HG03469 (cell line): ENCODE results near the gene SAMD10.
"Not testable (repeated sequence)": the region's sequence is repeated elsewhere in the genome, so short reads cannot be mapped to it uniquely, and the experiment has no call there.

Source experiments
- ATAC-seq: cut with Tn5 transposase; IDR thresholded peaks from one replicate; pipeline ENCODE4 v1.9.1; 2021; ENCODE audit warnings: mild to moderate bottlenecking, moderate library complexity, moderate number of reproducible peaks; ENCODE audit not compliant: unreplicated experiment

Gene SAMD10

DNA sequence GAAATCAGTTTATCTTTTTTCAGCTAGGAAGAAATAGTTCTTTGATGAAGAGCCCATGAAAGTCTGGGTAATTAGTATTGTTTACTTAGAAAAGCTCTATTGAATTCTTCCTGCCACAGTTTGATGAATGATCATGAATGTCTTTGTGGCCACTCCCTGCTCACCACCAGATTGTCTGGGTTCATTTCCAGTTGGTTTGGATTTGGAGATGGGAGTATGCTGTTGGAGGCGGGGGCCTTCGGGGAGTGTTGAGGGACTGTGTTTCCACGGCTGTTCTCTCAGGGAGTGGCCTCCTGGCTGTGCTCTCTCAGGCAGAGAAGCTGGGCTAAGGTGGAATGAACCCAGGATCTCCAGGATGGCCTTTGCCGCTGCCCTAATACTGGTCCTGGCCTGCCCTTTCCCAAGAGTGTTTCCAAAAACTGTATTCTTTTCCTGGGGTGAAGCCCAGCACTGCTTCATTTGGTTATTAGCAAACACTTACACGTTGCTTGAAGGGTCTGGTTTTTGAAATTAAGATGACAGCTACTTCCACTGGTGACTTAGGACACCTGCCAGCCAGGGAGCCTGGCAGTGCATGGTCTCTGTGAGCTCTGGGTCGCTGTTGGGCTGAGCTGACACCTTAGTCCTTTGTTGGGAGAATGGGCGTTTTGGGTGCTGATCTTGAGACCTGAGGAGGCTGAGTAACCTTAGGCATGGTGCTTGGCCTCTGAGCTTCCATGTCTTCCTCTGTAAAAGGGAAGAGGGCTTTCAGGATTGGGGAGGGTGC, 24.7 kb upstream of the SAMD10 start:
- ATAC-seq = no peak

DNA sequence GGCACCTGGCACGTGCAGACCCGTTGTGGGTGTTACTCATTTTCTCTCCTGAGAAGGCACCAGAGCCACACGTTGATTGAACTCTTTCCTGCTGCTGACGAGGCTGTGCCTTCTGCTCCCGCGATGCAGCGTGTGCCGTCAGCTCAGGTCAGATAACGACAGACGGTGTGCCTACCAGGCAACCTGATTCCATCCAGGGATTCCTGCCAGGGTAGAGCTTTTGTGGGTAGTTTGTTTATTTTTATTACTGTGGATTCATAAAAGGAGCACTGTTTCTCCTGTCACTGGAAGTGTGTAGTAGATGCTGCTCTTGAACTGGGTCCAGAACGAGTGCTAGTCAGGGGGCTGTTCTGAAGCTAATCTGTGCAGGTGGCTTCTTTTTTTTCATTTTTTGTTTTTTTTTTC, 22.2 kb upstream of the SAMD10 start:
- ATAC-seq = no peak

DNA sequence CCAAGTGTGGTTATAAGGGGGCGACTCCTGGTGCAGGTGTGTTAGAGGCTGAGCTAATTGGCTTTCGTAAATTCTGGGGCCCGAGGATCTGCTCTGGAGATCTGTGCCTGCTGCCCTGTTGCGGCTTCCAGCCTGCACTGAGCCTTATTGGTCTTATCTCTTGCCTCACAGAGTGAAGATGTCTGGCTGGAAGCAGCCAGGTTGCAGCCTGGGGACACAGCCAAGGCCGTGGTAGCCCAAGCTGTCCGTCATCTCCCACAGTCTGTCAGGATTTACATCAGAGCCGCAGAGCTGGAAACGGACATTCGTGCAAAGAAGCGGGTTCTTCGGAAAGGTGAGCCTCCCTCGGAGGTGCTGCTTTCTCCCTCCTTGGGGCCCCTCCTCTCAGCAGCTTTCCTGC, 21.5 kb upstream of the SAMD10 start:
- ATAC-seq = no peak

DNA sequence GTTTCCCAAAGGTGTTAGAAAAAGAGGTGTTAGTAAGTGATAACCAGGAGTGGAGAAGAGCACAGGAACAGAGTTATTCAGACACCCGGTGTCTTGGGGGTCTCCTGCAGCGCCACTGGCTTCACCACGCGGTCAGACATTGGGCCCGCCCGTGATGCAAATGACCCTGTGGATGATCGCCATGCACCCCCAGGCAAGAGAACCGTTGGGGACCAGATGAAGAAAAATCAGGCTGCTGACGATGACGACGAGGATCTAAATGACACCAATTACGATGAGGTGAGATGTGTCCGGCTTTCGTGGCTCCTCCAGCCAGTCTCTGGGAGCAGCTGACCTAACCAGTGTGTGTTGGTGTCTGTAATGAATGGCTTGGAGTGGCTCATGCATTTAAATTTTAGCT, 3.5 kb upstream of the SAMD10 start:
- no peak for ATAC-seq

DNA sequence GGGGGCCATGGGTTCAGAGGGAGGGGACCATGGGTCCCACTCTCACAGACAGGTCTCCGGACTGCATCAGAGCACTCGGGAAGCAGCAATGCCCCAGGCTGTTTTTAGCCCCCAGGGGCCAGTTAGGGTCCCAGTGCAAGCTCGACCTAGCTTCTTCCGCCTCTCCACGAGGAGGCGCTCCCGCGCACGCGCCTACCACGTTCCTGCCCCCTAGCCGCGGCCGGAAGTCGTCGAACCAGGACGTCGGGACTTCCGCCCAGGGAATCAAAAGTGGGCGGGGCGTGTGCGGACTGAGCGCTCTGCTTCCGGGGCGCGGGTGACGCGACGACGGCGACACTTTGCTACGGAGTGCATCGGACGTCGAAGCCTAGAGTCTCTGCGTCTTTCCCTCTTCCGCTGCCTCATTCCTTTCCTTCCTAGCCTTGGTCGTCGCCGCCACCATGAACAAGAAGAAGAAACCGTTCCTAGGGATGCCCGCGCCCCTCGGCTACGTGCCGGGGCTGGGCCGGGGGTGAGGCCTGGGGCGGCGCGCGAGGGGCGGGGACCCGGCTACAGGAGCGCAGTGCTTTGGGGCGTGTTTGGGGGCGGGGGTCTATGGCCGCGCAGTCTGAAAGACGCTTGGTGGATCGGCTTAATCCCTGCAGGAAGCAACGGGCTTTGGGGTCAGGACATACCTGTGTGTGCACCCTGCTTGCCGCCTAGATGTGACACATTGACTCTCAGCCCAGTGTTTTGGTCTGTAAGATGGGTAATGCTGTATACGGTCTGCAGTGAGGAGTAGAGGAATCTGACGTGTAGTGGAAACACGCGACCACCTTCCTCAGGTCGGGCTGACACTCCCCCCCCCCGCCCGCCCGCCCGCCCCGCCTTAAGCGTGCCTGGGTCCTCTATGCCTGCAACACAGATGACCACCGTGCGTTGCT, 1.6 kb upstream of the SAMD10 start, which contains the start of gene PRPF6:
PRPF6 (plus strand) TSS at position 327 of the 923 bp plus-strand sequence; CDS start at position 441, 114 bp downstream.
- peak; percentile 46 for ATAC-seq

DNA sequence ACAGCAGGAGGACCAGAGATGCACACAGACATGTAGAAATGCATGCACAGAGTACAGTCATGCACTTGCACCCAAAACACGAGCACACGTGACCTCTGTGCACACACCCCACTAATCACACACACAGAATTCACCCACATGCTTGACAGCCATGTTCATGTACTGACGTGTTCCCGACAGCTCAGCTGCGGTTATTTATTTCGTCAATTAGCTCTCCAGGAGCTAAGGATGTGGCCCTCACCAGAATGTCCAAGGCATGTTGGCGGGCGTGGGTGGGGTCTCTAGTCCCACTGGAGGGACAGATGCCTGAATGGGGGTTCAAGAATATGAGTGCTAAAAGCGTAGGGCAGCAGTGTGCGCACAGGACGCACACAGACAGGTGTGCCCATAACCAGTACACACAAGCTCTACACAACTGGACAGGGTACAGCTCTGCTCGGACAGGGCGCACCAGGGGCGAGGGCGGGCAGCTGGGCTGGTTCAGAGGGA, 919 bp upstream of the SAMD10 start:
- ATAC-seq = no peak

DNA sequence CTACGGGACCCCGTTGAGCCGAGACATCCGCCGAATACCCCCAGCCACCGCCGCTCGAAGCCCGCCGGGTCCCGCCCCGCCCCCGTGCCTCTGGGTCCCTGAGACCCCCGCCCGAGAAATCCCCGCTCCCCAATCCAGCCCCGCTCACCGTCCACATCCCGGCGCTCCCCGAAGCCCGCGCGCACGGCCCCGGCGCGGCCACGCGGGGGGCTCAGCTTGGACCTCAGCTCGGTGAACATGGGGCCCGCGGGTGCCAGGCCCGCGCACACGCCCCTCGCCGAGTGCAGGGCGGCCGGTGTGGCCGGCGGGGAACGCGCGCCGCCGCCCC, 249 bp downstream of the SAMD10 start:
- no peak for ATAC-seq

DNA sequence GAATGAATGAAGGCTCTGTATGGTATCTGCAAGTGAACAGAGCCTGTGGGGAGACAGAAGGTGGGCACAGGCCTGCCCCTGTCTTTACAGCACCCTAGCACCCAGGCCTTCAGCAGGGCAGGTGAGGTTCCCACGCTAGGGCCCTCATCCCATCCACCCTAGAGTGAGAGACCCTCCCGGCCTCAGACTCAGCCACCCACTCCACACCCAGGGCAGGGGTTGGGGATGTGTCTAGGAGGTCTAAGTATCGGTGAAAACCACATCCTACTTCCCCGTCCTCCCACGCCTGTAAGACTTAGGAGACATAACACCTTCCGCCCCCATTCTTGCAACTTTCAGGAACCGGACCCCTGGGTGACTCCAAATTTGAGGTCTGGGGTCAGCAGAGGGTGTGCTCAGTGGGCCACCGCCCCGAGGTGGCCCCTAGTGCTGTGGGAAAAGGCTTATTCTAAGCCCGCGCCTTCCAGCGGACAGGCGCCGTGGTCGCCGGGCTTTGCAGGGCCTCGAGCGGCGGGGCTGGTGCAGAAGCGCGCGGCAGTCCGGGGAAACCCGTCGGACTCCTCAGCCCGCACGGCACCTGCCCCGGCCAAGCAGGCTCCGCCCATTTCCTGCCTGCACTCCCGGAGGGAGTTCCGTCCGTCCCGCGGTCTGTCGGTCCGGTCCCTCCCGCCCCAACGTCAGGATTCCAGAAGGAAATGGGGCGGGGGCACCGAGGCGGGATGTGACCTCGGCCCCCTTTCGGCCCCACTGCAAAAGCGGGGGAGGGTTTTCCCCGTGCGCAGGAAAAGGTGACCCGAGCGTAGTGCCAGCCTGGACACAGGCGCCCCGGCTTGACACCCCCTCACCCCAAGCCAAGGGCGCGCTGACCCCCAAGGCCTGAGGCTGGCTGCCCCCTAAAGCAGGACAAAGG, 868 bp downstream of the SAMD10 start:
- no peak for ATAC-seq

DNA sequence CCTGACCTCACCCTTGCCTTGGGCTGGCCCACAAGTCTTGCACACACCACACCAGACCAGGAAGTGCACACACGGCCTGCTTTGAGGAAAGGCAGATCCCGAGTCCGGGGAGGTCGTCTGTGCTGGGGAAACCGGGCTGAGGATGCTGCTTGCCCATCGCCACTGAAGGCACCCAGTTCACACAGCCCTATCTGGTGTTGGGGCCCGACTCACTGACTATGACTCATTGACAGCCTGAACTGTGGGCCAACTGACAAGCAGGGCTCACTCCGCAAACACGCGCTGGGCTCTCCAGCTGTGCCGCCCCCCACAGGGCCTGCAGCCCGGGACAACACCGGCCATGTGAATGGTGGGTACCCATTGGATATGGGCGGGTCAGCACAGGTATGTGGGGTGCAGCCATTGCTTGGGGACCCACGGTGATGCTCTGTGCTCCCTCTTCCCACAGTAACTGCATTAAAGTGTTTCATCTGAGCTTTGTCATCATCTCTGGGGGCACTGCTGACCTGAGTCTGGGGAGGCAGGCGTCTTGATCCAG, 1.6 kb downstream of the SAMD10 start:
- no peak for ATAC-seq

DNA sequence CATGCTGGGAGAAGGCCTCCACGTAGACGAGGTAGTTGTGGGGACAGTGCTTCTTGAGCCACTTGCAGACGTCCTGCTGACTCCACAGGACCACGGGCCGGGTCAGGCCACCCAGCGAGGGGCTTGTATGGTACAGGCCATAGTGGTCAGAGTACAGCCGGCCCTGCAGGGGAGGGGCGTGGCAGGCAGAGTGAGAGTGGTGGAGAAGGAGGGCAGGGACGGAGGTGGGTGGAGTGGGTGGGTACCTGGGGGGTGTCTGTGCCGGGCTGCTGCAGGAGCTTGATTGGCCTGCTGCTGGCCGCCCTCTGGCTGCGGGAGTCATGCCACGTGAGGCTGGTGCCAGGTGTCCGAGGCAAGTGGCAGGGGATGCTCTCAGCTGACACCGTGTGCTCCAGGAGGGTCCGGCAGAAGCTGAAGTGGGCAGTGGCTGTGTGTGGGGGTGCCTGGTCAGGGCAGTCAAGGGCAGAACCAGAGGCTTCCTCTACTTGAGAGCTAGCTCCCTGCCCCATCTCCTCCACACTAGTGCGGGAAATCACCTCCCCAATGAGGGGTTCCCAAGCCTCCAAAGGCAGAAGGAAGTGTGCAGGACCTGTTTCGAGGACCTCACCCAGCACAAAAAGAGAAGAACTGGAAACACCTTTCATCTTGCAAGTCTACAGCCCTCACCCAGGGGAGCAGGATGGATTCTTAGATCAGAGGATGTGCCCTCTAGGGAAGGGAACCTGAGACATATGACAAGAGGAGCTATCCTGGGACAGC, 2.3 kb downstream of the SAMD10 start:
- ATAC-seq = no peak

DNA sequence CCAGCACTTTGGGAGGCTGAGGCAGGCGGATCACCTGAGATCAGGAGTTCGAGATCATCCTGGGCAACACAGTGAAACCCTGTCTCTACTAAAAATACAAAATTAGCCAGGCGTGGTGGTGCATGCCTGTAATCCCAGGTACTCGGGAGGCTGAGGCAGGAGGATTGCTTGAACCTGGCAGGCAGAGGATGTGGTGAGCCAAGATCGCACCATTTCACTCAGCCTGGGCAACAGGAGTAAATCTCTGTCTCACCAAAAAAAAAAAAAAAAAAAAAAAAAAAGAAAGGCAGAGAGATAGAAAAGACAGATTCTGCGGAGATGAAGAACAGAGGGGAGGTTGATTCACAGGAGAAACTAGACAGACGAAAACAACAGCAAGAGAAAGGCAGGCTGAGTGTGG, 2.9 kb downstream of the SAMD10 start:
- ATAC-seq = not testable (repeated sequence)

DNA sequence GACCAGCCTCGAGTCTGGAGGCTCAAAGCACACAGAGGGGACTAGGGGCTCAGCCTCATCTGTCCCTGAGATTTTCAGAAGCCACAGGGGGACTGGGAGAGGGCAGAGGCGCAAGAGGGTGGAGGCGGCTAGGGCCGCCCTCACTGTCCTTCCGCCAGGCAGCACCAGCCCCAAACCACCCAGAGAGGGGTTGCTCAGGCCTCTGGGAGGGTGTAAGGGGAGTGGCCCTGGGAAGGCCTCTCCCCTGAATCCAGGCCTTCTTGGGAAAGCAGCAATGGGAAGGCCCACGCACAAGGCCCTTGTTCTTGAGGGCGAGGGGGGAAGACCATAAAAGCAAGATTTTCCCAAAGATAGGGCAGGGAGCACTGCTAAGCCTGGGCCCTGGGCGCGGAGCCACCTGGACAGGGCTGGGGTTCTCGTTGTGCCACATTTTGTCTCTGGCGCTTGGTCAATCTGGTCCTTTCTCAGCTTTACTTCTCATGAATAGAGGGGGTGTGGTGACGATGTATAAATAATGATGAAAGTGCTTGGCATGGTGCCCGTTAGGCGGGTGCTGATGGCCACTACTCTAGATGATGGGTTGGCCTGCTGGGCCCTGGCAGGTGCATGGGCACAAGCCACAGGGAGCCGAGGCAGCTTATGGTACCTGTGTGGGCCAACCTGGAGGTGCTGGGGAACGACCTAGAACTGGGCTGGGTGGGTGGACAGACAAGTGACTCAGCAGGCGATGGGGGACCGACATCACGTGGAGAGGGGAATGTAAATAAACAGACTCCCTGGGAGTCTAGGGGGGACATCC, 4.8 kb downstream of the SAMD10 start:
- no peak for ATAC-seq

DNA sequence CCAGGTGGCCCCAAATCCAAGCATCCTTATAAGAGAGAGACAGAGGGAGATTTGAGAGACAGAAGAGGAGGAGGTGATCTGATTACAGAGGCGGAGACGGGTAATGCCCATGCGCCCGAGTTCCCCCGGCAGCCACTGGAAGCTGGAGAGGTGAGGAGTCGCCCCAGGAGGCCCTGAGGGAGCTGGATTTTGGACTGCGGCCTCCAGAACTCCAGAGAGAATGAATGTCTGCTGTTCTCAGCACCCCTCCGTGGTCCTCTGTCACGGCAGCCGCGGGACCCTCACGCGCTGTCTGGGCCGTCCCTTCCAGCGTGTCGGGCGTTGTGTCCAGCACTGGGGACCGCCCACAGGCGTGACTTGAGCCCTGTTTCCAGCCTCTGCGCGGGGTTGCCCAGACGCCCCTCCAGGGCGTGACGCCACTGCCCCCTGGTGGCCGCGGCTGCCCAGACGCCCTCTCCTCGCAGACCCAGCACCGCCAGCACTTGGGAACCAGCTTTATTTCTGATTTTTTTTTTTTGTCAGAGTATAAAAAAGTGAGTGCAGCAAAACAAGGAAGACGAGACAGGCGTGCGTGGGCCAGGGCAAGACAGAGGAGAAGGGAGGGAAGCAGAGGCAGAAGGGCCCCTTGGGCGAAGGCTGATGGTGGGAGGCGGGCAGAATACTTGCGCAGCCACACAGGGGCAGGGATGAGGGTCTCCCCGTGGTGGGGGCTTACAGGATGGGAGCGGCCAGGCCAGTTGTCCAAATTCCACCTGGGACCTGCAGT, 5.6 kb downstream of the SAMD10 start:
- no peak for ATAC-seq

DNA sequence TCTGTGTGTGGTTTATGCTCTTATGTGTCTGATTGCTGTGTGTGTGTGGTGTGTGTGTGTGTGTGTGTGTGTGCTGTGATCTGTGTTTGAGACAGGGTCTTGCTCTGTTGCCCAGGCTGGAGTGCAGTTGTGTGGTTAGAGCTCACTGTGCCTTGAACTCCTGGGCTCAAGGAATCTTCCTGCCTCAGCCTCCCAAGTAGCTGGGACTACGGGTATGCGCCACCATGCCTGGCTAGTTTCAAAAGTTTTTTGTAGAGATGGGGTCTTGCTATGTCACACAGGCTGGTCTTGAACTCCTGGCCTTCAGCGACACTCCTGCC, 6.3 kb downstream of the SAMD10 start:
- ATAC-seq = no peak

DNA sequence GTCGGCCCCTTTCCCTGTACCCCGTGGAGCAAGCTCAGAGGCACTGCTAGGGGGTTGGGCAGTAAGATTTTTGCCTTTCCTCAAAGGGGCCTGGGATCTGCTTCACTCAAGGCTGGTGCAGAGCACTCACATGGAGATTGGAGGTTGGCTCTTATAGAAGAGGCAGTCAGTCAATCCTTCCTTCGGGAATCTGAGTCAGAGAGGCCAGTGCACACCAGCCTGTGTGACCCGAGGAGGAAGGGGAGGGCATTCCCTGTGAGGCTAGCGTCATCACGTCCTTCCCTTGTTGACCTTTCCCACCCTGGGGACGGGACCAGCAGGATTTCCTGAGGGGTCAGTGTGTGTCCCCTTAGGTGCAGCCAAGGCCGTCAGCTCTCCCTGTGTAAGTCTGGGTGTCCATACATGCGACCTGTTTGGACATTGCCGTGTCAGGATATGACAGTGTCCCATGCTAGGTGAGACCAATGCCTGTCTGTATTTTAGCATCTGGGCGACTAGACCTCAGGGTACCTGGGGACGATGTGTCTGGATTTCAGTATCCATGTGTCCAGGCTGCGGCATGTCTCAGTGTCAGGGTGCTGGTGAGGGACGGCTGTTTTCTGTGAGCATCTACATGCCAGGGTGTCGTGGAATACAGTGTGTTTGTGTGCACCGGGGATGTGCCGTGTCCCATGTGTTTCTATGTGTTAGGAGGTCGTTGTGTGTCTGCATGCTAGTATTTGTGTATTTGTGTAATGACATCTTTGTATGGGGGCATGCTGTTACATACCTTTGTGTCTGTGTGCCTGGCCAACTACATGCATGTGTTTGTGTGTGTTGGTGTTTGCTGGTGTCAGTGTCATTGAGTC, 6.9 kb downstream of the SAMD10 start:
- no peak for ATAC-seq

DNA sequence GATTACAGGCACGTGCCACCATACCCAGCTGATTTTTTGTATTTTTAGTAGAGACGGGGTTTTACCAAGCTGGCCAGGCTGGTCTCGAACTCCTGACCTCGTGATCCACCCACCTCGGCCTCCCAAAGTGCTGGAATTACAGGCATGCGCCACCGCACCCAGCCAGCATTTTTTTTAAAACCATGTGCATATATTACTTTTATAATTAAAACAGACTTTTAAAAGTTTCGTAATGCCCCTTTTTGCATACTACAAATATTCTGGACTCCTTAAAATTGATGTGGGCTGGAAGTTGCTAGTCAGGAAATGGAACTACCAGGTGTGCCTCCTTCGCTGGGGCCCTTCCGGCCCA, 7.5 kb downstream of the SAMD10 start:
- ATAC-seq = not testable (repeated sequence)

DNA sequence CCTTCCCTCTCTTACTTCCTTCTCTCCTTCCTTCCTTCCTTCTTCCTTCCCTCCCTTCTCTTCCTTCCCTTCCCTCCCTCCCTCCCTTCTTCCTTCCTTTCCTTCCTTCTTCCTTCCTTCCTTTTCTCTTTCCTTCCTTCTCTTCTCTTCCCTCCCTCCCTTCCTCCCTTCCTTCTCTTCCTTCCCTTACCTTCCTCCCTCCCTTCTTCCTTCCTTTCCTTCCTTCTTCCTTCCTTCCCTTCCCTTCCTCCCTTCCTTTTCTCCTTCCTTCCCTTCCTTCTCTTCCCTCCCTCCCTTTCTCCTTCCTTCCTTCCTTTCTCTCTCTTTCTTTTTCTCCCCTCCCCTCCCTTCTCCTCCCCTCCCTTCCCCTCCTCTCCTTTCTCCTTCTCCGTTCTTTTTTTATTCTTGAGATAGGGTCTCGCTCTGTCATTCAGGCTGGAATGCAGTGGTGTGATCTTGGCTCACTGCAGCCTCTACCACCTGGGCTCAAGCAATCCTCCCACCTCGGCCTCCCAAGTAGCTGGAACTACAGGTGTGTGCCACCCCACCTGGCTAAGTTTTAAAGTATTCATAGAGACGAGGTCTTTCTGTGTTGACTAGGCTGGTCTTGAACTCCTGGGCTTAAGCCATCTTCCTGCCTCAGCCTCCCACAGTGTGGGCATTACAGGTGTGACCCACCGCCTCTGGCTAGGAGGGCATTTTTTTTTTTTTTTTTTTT, 8.6 kb downstream of the SAMD10 start:
- no peak for ATAC-seq
